HG03103 (cell line): ENCODE measurements around the gene KLHDC2.
"Not testable (repeated sequence)": the region's sequence is repeated elsewhere in the genome, so short reads cannot be mapped to it uniquely, and the experiment has no call there.

Experiments
- ATAC-seq: cut with Tn5 transposase; IDR thresholded peaks from one replicate; pipeline ENCODE4 v1.9.1; 2021; ENCODE audit warnings: low read depth; ENCODE audit not compliant: unreplicated experiment

The KLHDC2 gene

GRCh38 chr14:49774106-49774505, 6.2 kb downstream of the KLHDC2 start:
- no peak for ATAC-seq

- ATAC-seq, result no peak
Measured at GRCh38 chr14:49778421-49778820, 10.5 kb downstream of the KLHDC2 start.

GRCh38 chr14:49781040-49781439, 13.1 kb downstream of the KLHDC2 start:
- not testable (repeated sequence) for ATAC-seq

- no peak for ATAC-seq
Measured at GRCh38 chr14:49783394-49784014, 15.6 kb downstream of the KLHDC2 start.

- no peak for ATAC-seq
Measured at GRCh38 chr14:49786315-49786714, 18.4 kb downstream of the KLHDC2 start.

- no peak for ATAC-seq
Measured at GRCh38 chr14:49792618-49793017, 24.7 kb downstream of the KLHDC2 start.

- no peak for ATAC-seq
Measured at GRCh38 chr14:49796025-49796424, 28.1 kb downstream of the KLHDC2 start.

- no peak for ATAC-seq
Measured at GRCh38 chr14:49808780-49809179, 40.8 kb downstream of the KLHDC2 start.

- not testable (repeated sequence) for ATAC-seq
Measured at GRCh38 chr14:49816118-49816517, 48.2 kb downstream of the KLHDC2 start.

GRCh38 chr14:49816844-49817243, 48.9 kb downstream of the KLHDC2 start:
- ATAC-seq, result no peak

GRCh38 chr14:49820176-49820575, 52.2 kb downstream of the KLHDC2 start:
- no peak for ATAC-seq

GRCh38 chr14:49828640-49829039, 60.7 kb downstream of the KLHDC2 start:
- no peak for ATAC-seq
